Muscle of back (tissue), 11 donors: ENCODE results near the gene RBMS1. TPM values are rescaled to one million over a fixed set of nuclear protein-coding genes. Genes with fewer than 3 reads are reported as not detected.
A peak's percentile ranks its signal among the peaks of the same experiment; 100 is the strongest.

Source experiments
- DNase-seq, 3 donors: peaks; one replicate each; pipeline versions ENCODE4 v3.0.0 to v3.0.0-alpha.2; 2013
- polyA plus RNA-seq, 10 donors: library from polyadenylated mRNA; unstranded; fragments of 120-200 nt; gene quantifications; one replicate each; pipeline ENCODE4 v1.2.1, GENCODE V29; 2013; ENCODE audit not compliant: insufficient read length in 10 of 10

RBMS1 gene
- polyA plus RNA-seq, 10 donors: 51.2 to 87.9 (median 69.7) TPM

GRCh38 chr2:160336105-160336504 lies 157.5 kb downstream of the RBMS1 start:
- peak in 1 of 3 donors; percentile 56 for DNase-seq

DNA sequence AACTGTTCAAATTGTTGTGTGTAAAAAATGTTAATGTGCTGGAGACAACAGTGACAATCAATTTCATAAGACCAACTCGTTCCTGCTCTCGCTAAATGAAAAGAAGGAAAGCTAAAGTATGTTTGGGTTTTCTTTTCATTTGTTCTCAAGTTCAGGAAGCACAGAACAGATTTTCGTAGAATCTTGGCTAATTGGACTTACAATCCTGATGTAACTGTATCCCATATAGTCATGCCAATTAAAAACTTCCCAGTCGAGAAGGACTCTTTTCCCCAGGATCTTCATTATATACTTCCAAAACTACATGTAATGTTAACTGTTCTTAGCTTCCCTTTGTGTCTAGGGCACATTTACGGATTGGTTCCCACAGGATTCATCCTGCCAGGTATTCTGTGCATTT lies 158.2 kb downstream of the RBMS1 start:
- peak in 1 of 3 donors; percentile 41 for DNase-seq

- peak; percentile 78 to 90 (median 83) for DNase-seq
Observed at GRCh38 chr2:160334028-160334741, 159.4 kb downstream of the RBMS1 start.

DNA sequence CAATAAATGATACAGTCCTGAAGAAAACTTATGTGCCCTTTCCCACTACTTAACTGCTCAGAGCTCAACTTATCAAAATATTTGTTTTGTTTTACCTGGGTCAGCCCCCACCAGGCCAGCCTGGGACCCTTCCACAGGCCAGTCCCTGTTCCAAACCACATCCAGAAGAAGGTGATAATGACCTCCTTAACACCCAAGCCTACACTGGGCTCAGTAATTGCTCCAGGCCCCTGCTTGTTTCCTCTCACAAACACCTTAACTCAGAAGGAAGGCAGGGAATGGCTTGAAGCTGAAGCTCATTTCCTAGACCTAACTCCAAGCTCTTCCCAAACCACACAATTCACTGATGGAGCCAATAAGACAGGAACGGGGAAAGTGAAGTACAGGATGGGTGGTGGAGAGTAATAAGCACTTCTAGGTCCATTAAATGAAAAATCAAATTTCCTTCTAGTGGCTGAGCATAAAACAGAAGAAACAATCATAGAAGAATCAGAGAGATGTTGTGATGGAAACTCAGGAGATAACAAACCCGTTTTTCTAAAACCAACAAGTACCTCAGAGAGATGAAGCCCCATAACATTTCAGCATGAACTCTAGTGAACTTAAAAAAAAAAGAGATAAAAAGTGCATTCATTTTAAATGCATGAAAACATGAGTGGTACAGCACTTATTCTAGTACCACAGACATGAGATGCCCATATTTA lies 160.1 kb downstream of the RBMS1 start:
- no peak for DNase-seq

DNA sequence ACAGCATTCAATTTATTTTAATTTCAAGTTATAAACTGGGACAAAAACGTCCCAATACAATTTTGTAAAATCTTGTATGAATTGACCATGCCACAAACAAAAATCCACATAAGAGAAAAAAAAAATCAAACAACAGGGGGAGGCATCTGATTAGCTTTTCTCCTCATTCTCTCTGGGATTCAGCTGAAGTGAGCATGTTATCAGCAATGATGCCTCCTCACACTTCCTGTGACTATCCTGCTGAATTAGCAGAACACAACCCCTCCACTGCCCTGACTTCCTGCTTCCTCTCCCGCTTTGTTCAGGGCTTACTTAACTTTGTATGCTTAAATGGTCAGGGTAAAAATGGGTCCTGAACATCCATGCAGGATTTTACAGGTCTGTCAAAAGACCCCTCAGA lies 161.3 kb downstream of the RBMS1 start:
- DNase-seq: no peak

GRCh38 chr2:160331258-160332025 lies 162.2 kb downstream of the RBMS1 start:
- DNase-seq: no peak

DNA sequence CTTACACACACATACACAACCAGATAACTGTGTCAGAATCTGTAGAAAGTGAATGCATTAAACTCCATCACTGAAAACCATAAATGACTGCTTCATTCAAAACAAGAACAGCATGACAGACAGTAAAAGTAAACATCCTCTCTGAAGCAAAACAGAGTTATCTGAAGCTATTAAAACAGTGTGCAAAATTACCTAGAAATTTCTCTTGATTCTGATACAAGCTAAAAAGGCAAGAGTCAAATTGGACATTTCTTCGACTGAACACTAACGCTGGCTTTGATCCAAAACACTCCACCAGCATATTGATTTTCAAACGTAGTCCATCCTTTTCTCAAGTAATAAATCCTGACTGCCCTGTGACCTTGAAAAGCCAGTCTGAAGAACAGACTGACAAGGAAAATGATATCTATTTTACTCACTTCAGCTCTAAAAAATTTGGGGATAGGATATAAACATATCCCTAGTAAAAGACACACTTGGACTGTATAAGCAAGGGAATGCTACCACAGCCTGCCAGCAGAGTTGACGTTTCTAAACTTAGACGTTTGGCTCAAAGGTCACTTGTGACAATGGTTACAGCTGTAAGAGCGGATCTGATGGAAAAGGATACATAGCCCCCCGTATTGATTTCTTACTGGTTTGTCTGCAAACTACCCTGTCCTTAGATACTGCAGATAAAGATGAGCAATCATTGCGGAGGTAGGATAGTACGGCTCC lies 164.6 kb downstream of the RBMS1 start:
- DNase-seq: no peak

- peak in 1 of 3 donors; percentile 42 for DNase-seq
Observed at GRCh38 chr2:160326786-160327185, 166.8 kb downstream of the RBMS1 start.

GRCh38 chr2:160325418-160325817 lies 168.2 kb downstream of the RBMS1 start:
- no peak for DNase-seq

DNA sequence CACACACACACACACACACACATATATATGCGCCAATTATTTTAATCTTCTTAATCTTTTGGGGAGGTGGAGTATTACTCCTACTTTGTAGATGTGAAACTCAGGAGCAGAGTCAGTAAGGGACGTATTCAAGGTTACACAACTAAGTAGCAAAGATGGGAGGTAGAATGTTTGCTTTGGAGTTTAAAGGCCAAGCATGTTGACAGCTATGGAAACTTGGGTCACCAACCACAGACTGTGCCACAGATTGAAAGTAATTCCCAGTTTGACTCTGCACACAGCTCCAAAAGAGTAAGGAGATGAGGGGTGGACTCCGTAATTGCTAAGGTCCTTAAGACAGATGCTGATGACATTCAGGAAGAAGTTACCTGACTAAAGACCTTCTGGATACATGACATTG lies 168.7 kb downstream of the RBMS1 start:
- no peak for DNase-seq

- peak in 2 of 3 donors; percentile 63 to 72 for DNase-seq
Observed at GRCh38 chr2:160324161-160324800, 169.3 kb downstream of the RBMS1 start.

DNA sequence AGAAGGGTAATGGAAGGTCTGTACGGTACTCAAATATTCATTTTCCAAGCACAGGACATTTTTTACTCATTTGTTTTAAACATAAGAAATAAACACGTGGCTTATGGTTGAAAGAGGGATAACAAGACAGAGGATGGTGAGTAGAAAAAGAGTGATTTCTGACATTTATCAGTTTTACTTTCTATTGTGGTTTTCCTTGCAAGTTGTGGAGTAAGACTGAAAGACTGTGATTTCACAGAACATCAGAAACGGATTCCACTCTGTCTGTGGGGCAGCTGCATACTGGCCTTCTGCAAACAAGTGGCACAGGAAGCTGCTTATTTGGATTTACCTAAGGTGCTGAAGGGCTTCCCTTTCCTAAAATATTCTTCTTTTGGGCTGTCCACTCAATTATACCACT lies 171.3 kb downstream of the RBMS1 start:
- DNase-seq: no peak

GRCh38 chr2:160321006-160321405 lies 172.6 kb downstream of the RBMS1 start:
- DNase-seq: no peak

DNA sequence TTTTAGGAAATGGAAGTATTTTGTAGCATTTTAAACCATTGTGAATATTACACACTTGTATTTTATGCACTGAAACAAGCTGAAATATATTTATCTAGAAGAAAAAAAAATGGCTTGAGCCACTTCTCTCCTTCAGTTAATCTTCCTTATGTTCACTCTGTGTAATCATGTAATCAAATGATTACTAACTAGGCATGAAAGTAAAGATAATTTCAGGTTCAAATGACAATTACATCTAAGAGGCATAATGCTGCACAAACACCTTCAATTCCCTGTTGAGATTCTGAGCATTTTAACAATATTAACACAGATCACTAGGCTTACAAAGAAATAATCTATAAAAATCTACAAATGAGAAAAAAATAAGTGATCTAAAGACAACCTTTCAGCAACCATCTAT lies 173.9 kb downstream of the RBMS1 start:
- no peak for DNase-seq

GRCh38 chr2:160318218-160318617 lies 175.4 kb downstream of the RBMS1 start:
- DNase-seq: peak in 1 of 3 donors; percentile 42

DNA sequence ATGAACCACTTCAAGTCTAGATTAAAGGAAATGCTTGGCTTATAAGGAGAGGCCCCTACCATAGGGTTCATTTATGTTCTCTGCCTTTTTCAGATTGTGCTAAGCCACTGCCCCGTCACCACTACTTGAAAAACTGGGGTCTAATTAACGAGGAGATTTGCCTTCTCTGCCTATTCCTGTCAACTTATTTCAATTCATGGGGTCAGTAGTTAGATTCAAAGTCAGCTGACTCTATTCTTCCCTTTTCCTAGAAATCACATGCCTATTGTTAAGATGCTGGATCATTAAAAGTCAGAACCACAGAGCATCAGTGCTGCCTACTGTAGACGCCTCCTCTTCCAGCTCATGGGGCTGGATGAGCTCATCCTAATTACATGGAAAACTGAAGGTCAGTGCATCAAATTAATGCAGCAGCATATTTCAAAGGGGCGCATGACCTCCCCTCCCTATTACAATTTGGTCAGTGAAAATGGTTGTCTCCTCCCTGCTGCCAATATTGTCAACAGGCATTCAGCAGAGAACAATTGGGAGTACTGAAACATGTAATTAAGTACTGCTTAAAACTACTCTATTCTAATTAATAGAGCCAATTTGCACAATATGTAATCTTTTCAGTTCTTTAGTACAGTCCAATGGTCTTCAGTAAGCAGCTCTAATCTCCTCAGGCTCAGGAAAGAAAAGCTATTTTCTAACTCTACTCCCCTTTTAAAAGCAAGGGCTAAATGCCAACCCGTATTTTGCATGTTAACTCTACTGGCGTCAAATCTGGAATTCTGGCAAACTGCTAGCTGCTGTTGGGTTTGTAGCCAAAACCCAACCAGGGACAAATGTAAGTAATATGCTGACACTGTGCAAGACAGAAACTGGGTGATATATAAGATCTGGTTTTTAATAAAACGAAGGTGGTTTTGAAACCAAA lies 176.2 kb downstream of the RBMS1 start:
- DNase-seq: peak; percentile 59 to 80 (median 72)

DNA sequence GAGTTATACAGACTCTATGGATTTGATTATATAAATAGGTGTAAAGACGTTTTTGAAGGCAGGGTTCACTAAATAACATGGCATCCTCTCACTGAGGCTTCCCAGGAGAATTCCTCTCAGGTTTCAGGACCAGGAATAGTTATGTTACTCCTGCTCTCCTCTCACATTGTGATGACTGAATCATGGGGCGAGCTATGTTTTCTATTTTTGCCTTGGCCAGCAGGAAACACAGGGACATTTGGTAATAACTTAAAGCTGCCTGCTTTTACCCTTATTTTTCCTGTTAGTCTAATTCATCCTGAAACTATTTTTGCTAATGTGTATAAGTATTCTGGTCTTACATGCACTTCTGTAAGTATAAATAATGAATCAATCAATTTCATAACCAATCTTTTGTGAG lies 178.3 kb downstream of the RBMS1 start:
- peak in 1 of 3 donors; percentile 47 for DNase-seq

DNA sequence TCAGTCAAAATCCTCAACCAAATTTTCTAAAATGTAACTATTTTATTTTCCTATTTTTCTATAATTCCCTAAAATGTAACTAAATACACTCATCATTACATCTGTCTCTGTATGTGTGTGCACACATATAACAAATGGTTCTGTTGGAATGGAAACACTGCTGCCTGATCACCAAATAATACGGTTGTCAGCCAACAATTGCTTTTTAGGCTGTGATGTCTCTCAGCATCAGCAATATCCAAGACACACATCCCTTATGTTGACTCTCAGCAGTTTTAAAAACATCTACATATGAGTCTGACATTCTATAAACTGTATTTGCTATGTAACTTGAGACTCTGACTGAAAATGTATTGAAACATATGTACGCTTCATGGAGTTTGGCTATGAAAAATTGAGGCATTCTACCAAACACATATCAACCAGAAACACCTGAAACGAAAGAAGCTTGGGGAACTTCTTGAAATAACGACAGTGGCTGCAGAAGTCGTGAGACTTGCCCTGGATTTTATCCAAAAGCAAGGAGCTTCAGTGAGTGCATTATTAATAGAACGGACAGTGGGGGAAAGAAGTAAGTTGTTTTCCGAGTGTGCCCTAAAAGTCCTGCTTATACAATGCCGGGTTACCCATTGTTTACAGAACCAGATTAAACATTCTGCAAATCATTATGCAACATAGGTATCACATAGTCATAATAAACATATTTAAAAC lies 183.3 kb downstream of the RBMS1 start:
- peak in 1 of 3 donors; percentile 67 for DNase-seq

DNA sequence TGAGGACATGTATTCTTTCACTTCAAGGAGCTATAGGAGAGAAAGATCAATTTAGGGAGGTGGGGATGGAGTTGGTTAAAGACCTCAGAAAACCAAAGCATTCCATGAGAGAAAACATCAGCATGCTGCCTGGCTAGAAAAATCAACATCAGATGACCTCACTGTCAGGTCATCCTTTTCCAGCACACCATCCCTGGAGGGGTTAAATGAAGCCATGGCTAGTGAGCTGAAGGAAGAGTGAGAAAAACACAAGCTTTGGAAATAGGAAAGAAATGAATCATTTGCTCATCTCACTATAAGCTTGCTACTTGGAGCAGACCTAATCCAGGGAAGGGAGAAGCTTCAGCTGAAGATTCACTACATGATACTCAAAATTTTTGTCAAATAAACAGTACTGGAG lies 184.0 kb downstream of the RBMS1 start:
- DNase-seq: no peak

DNA sequence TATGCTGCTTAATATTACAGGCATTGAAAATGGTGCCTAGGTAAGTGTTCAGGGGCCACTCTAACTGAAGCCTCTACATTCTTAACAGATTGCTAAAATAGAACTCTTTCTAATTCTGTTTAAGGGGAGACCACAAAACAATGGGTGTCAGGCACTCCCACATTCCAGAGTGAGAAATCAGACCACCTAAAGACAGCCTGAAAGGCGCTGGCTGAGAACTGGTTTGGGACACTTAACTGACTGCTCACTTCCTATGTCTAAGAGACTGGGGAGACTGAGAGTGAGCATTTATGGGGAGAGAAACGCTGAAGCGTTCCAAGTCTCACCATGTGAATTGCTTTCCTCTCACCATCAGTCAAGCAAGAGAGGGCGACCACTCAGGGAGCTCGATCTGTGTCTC lies 184.7 kb downstream of the RBMS1 start:
- DNase-seq: peak in 1 of 3 donors; percentile 87
